HG02798 (cell line): ENCODE data around the gene DNASE2B.

Source experiments
- ATAC-seq: cut with Tn5 transposase; IDR thresholded peaks from one replicate; pipeline ENCODE4 v1.9.1; 2021; ENCODE audit warnings: mild to moderate bottlenecking; ENCODE audit not compliant: unreplicated experiment, poor library complexity

Gene DNASE2B

GRCh38 chr1:84410328-84411095, 12.2 kb downstream of the DNASE2B start:
- ATAC-seq, result no peak

- ATAC-seq, result no peak
Measured at GRCh38 chr1:84412316-84412942, 14.1 kb downstream of the DNASE2B start.

DNA sequence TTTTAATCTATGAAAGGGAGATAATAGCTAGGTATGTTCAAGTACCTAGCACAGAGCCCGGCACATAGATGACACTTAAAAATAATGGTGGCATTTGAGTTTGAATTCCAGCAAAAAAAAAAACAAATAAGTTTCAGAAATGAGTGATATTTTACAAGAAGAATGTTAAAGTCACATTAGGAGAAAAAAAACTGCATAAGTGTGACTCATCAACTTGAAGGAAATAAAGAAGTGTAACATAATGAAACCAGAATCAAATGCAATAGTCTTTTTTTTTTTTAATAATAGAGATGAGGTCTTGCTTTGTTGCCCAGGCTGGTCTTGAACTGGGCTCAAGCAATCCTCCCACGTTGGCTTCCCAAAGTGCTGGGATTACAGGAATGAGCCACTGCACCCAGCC, 17.1 kb downstream of the DNASE2B start:
- no peak for ATAC-seq

DNA sequence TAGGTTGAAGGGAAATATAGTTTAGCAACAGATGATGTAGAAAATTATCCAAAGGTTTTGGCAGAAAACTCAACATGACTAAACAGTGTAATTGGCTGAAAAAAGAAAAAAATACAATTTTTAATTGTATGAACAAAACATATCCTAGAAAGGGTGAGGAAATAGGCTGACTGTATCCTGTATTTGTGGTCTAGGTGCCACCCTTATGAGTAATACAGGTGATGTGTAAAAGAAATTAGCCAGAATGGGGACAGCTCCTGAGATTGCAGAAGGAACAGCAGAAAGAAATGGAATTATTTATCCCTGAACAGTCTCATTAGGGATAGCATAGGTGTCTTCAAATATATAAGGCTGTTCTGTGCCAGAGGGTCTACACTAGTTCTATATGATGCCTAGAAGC, 24.6 kb downstream of the DNASE2B start:
- no peak for ATAC-seq

GRCh38 chr1:84424513-84425149, 26.3 kb downstream of the DNASE2B start:
- ATAC-seq, result no peak

DNA sequence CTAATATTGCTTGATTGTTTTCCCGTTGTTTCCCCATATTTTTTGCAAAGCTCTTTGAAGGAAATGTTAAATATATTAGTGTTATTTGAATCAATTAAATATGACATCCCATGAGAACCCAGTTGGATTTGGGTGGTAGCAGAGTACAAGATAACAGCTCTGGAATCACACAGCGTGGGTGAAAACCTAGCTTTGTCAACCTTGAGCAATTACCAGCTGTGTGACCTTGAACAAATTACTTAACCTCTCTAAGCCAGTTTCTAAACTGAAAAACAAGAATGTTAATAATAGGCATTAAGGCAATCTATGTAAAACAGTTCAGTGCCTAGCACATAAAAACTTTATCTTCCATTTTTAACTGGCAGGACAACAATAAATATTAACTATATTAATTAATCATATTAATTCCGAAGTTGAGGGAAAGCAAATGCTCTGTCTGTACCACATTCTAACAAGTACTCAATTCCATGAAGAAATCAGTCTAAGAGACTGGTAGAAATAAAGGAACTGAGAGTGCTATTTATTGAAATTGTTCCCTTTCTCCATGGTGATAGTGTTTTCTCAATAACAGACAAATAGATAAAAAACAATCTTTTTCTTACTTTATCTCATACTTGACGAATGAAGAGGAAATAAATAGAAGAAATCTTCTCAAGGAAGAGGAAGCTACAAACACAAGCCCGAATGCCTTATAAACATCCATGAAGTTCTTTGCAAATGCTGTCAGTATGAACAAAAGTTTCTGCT, 27.0 kb downstream of the DNASE2B start:
- ATAC-seq, result no peak

- no peak for ATAC-seq
Measured at GRCh38 chr1:84426376-84426775, 28.1 kb downstream of the DNASE2B start.

GRCh38 chr1:84427250-84428188, 29.2 kb downstream of the DNASE2B start:
- ATAC-seq, result peak; percentile 50

GRCh38 chr1:84428235-84428634, 30.0 kb downstream of the DNASE2B start:
- no peak for ATAC-seq

DNA sequence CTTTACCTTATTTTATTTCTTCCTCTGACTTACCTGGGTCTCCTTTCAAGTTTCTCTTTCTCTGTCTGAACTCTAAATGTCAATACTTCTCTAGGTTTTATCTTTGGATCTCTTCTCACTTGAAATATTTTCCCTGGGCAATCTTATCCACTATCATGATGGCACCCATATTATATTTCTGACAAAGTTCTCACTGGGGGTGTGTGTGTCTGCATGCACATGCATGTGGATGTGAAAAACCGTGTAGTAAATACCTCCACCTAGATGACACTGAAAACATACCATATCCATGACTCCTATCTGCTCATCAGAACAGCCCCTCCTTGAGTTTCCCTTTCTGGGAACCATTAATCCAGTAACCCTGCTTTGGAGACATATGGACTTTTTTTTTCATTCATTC, 30.9 kb downstream of the DNASE2B start:
- no peak for ATAC-seq

DNA sequence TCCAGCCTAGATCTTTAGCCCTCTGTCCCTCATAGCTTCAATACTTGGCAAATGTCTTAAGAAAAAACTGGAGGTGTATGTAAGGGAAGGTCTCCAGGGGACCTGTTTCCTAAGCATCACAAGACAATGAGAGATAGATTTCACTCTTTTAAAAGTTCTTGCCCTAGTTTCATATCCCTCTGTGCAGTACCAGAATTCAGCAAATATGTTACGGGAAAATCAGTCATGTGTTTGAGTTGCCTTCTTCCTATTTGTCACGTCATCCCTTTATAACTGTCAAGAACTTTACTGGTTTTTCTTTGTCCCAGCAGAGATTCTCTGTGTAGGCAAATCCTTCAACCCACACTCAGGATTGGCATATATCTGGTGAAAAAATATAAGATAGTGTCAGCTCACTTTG, 32.3 kb downstream of the DNASE2B start:
- no peak for ATAC-seq

DNA sequence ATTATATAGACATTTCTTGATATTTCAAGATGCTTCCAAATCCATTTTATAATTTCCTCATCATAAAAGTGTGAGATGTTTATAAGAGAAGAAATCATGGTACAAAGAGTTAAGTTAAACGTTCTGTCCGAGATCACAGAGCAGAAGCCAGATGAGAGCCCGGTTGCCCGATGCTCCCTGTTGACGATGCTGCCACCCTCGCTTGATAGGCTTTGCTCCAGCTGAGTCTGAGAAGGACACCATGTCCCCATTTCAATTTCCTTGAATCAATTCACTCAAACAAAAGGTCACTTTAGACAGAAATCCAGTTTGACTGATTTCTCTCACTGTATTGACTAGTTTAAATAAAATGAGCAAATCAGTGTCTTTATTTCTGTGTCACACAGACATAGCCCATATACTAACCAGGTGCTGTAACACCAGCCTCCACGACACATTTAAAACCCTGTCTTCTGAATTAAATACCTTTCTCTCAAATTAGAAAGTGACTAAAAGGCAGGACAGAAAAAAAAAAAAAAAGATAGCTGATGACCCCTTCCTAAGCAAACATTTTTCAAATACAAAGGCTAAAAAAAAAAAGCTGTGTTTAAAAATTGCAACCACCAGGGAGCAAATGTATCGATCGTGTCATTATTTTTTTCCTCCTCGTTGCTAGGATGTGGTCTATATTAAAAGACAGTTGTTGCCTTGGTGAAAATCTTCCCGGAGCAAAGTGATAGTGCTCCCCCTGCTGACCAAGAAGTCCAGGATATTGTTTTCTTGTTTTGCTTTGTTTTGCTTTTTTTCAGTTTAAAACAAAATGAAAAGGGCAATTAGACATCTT, 35.2 kb downstream of the DNASE2B start:
- ATAC-seq, result peak; percentile 57

GRCh38 chr1:84434081-84434769, 35.9 kb downstream of the DNASE2B start:
- ATAC-seq, result no peak

DNA sequence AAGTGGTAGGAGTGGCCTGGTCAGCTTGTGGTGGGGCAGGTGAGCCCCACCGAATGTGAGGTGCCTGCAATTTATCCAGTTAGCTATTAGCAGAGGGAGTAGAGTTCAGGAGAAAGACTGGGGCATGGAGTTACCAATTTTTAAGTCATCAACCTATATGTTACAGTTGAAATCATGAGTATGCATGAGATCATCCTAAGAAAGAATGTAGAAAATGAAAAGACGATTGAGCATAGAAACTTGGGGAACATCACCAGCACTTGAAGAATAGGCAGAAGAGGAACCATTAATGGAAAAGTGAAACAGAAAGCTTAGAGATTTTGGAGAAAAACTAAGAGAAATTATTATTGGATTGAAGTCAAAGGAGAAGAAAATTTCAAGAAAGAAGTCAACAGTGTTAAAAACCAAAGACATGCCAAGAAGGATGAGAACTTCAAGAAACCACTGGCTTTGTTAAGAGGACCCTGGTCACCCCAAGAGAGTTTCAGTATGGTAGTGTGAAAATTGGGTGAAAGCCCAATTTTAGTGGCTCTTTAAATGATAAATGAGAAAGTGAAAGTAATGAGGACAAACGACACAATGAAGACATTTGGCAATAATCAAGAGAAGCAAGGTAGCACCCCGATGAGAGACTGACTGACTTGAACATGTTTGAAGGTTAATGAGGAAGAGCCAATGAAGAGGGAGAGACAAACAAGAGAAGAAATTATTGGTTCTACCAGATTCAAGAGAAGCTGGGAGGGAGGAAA, 36.7 kb downstream of the DNASE2B start:
- ATAC-seq, result no peak

- peak; percentile 45 for ATAC-seq
Measured at GRCh38 chr1:84436876-84437655, 38.8 kb downstream of the DNASE2B start.

DNA sequence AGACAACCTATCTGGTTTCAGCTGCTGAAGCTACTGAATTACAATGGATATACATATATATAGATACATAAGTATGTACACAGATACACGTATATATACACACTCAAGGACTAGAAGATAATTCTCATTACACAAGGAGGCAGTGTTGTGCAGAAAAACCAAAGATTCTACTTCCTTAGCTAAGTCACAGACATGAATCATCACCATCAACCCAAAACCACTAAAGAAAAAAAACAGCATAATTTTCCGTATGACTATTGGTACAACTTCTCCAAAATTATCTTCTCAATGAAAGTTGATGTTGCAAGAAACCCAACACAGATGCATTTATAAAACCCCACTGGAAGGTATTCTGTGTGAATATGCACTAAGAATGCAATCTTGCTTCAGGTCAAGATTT, 44.0 kb downstream of the DNASE2B start:
- ATAC-seq, result peak; percentile 98
